Neural cell (in vitro differentiated cells): Measurements from ENCODE around the gene RGS6. TPM values are rescaled to one million over a fixed set of nuclear protein-coding genes. Genes with fewer than 3 reads are reported as not detected.

Experiments
- H2AFZ ChIP-seq: fragments of 200-600, 300-800 bp; sonication (generic), shearing (Covaris generic); 2 replicates; pipeline ENCODE4 v1.6.0; 2014; ENCODE audit warnings: low read depth, mild to moderate bottlenecking, antibody characterized with exemption, low read length, moderate library complexity
- H3F3A ChIP-seq: fragments of 200-600 bp; shearing (Covaris generic); 2 replicates; pipeline ENCODE4 v1.6.1; 2016; ENCODE audit warnings: mild to moderate bottlenecking, moderate library complexity, mixed read lengths, antibody characterized with exemption, low read length; ENCODE audit not compliant: insufficient read depth, poor library complexity, severe bottlenecking
- H3K27ac ChIP-seq: fragments of 200-600, 300-800 bp; sonication (generic), shearing (Covaris generic); 2 replicates; pipeline ENCODE4 v1.5.1; 2014; ENCODE audit warnings: mild to moderate bottlenecking, low read length, moderate library complexity
- H3K27me3 ChIP-seq: fragments of 300-800, 200-600 bp; sonication (generic), shearing (Covaris generic); 2 replicates; pipeline ENCODE4 v1.6.0; 2014; ENCODE audit warnings: mild to moderate bottlenecking, low read depth, low read length, moderate library complexity; ENCODE audit not compliant: insufficient read depth
- H3K36me3 ChIP-seq: fragments of 300-800, 200-600 bp; sonication (generic), shearing (Covaris generic); 2 replicates; pipeline ENCODE4 v1.5.1; 2014; ENCODE audit warnings: mild to moderate bottlenecking, antibody characterized with exemption, low read length, moderate library complexity; ENCODE audit not compliant: insufficient read depth
- H3K4me2 ChIP-seq: fragments of 300-800, 200-600 bp; sonication (generic), shearing (Covaris generic); 2 replicates; pipeline ENCODE4 v1.6.0; 2014; ENCODE audit warnings: mild to moderate bottlenecking, low read length
- H3K4me3 ChIP-seq: fragments of 300-800, 200-600 bp; sonication (generic), shearing (Covaris generic); 2 replicates; pipeline ENCODE4 v1.5.1; 2014; ENCODE audit warnings: mild to moderate bottlenecking, low read length, moderate library complexity
- H3K79me2 ChIP-seq: fragments of 200-600 bp; shearing (Covaris generic); replicated peaks from 2 replicates; pipeline ENCODE4 v1.6.0; 2014; ENCODE audit warnings: mild to moderate bottlenecking, low read length, moderate library complexity; ENCODE audit not compliant: insufficient read depth
- H3K9ac ChIP-seq: fragments of 300-800, 200-600 bp; sonication (generic), shearing (Covaris generic); 2 replicates; pipeline ENCODE4 v1.6.1; 2016; ENCODE audit warnings: mild to moderate bottlenecking, low read length, mixed read lengths
- H3K9me2 ChIP-seq: fragments of 200-600 bp; shearing (Covaris generic); 2 replicates; pipeline ENCODE4 v1.6.1; 2016; ENCODE audit warnings: mild to moderate bottlenecking, low read length, mixed read lengths; ENCODE audit not compliant: insufficient read depth
- H3K9me3 ChIP-seq: fragments of 200-600, 300-800 bp; sonication (generic), shearing (Covaris generic); 2 replicates; pipeline ENCODE4 v1.6.1; 2016; ENCODE audit warnings: mild to moderate bottlenecking, mixed run types, low read length, moderate library complexity, mixed read lengths
- H4K20me1 ChIP-seq: fragments of 200-600 bp; shearing (Covaris generic); 2 replicates; pipeline ENCODE4 v1.6.1; 2016; ENCODE audit warnings: mild to moderate bottlenecking, mixed run types; ENCODE audit not compliant: insufficient read depth
- EP300 ChIP-seq: fragments of 450-650 bp; conservative IDR thresholded peaks from 2 replicates; pipeline ENCODE4 v1.6.1; 2014; ENCODE audit warnings: antibody characterized with exemption, mild to moderate bottlenecking, moderate library complexity; ENCODE audit not compliant: poor library complexity, severe bottlenecking
- EZH2 ChIP-seq: fragments of 200-600, 300-800 bp; shearing (Covaris generic), sonication (generic); IDR thresholded peaks from 2 replicates; pipeline ENCODE4 v1.6.1; 2014; ENCODE audit warnings: antibody characterized with exemption, low read length, borderline replicate concordance, mild to moderate bottlenecking; ENCODE audit not compliant: insufficient read depth, poor library complexity, severe bottlenecking
- MXI1 ChIP-seq: fragments of 450-650 bp; conservative IDR thresholded peaks from 2 replicates; pipeline ENCODE4 v1.6.1; 2014; ENCODE audit warnings: antibody characterized with exemption, mild to moderate bottlenecking; ENCODE audit not compliant: poor library complexity, severe bottlenecking
- POLR2AphosphoS5 ChIP-seq: IDR thresholded peaks from 2 replicates; pipeline ENCODE4 v1.6.1; 2012
- RAD21 ChIP-seq: fragments of 450-650 bp; conservative IDR thresholded peaks from 2 replicates; pipeline ENCODE4 v1.6.1; 2014; ENCODE audit warnings: antibody characterized with exemption, mild to moderate bottlenecking, moderate library complexity
- REST ChIP-seq: IDR thresholded peaks from 2 replicates; pipeline ENCODE4 v1.6.1; 2012; ENCODE audit warnings: borderline replicate concordance
- SMC3 ChIP-seq: fragments of 450-650 bp; conservative IDR thresholded peaks from 2 replicates; pipeline ENCODE4 v1.6.1; 2014; ENCODE audit warnings: antibody characterized with exemption, mild to moderate bottlenecking, moderate library complexity; ENCODE audit not compliant: poor library complexity
- TAF1 ChIP-seq: IDR thresholded peaks from 2 replicates; pipeline ENCODE4 v1.6.1; 2012; ENCODE audit warnings: low read depth
- polyA plus RNA-seq: library from polyadenylated mRNA; depleted of rRNA; stranded (reverse); fragments of >200 nt; gene quantifications from 2 replicates; pipeline ENCODE4 v1.2.3, GENCODE V29; 2014
- TF ChIP-seq, protein P1 (sequence below): fragments of 450-650 bp; IDR thresholded peaks from 2 replicates; pipeline ENCODE4 v1.5.1; 2014; ENCODE audit warnings: antibody characterized with exemption, mild to moderate bottlenecking, moderate library complexity; ENCODE audit not compliant: poor library complexity, severe bottlenecking

Gene RGS6
- polyA plus RNA-seq, 1 donor from 2014 or later: 7.3 TPM

GRCh38 chr14:72560889-72561493 lies 628.8 kb downstream of the RGS6 start:
- no peaks in the 10 kb centered on the region for H4K20me1 ChIP-seq
- TF ChIP-seq SMC3 (no peak), TAF1 (no peak), MXI1 (no peak), POLR2AphosphoS5 (no peak), RAD21 (no peak), REST (no peak), EP300 (no peak), EZH2 (no peak)
- TF ChIP-seq, protein P1, sequence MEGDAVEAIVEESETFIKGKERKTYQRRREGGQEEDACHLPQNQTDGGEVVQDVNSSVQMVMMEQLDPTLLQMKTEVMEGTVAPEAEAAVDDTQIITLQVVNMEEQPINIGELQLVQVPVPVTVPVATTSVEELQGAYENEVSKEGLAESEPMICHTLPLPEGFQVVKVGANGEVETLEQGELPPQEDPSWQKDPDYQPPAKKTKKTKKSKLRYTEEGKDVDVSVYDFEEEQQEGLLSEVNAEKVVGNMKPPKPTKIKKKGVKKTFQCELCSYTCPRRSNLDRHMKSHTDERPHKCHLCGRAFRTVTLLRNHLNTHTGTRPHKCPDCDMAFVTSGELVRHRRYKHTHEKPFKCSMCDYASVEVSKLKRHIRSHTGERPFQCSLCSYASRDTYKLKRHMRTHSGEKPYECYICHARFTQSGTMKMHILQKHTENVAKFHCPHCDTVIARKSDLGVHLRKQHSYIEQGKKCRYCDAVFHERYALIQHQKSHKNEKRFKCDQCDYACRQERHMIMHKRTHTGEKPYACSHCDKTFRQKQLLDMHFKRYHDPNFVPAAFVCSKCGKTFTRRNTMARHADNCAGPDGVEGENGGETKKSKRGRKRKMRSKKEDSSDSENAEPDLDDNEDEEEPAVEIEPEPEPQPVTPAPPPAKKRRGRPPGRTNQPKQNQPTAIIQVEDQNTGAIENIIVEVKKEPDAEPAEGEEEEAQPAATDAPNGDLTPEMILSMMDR: no peak
- H3K9ac ChIP-seq: no peak overlapping the region
- H3K27me3 ChIP-seq: no peaks in the 10 kb centered on the region
- no peak overlapping the region for H3K4me2 ChIP-seq
- H3K9me3 ChIP-seq: no peaks in the 10 kb centered on the region
- no peak overlapping the region for H2AFZ ChIP-seq
- no peaks in the 10 kb centered on the region for H3K36me3 ChIP-seq
- H3K4me3 ChIP-seq: no peak overlapping the region
- H3K27ac ChIP-seq: no peak overlapping the region
- no peaks in the 10 kb centered on the region for H3F3A ChIP-seq
- no peaks in the 10 kb centered on the region for H3K79me2 ChIP-seq
- H3K9me2 ChIP-seq: no peaks in the 10 kb centered on the region

DNA sequence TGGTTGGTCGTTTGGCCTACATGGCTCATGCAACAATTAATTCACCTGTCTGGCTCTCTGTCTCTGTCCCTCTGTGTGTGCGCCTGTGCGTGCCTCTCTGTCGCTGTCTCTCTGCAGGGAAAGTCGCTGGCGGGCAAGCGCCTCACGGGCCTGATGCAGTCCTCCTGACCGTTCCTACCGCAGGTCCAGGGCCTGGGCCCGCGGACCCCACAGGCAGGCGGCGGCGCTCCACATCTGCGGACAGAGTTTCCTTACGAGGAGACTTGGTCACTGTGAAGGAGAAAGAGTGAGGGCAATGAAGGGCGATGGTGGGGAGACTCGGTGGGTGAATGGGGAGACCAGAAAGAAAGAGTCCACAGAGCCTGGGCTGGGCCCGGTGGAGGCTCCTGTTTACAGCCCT lies 630.1 kb downstream of the RGS6 start:
- H3K9ac ChIP-seq: no peak overlapping the region
- no peaks in the 10 kb centered on the region for H3K9me3 ChIP-seq
- H3K27ac ChIP-seq: no peak overlapping the region
- no peak overlapping the region for H3K4me3 ChIP-seq
- no peaks in the 10 kb centered on the region for H4K20me1 ChIP-seq
- H3K4me2 ChIP-seq: no peak overlapping the region
- no peak overlapping the region for H2AFZ ChIP-seq
- TF ChIP-seq, protein P1: no peak
- no peak for TF ChIP-seq EP300
- TF ChIP-seq TAF1: no peak
- TF ChIP-seq MXI1: no peak
- no peak for TF ChIP-seq POLR2AphosphoS5
- no peaks in the 10 kb centered on the region for H3K9me2 ChIP-seq
- H3K79me2 ChIP-seq: no peaks in the 10 kb centered on the region
- H3F3A ChIP-seq: no peaks in the 10 kb centered on the region
- no peaks in the 10 kb centered on the region for H3K27me3 ChIP-seq
- H3K36me3 ChIP-seq: no peaks in the 10 kb centered on the region
